ENCODE measurements around the gene TAOK1. TPM values are rescaled to one million over a fixed set of nuclear protein-coding genes. Genes with fewer than 3 reads are reported as not detected.
A peak's percentile ranks its signal among the peaks of the same experiment; 100 is the strongest.
"Not testable (repeated sequence)": the region's sequence is repeated elsewhere in the genome, so short reads cannot be mapped to it uniquely, and the experiment has no call there.

Gene TAOK1
- total and polyA plus RNA-seq, 12 donors = 6.4 to 66.3 (median 46.6) TPM

DNA sequence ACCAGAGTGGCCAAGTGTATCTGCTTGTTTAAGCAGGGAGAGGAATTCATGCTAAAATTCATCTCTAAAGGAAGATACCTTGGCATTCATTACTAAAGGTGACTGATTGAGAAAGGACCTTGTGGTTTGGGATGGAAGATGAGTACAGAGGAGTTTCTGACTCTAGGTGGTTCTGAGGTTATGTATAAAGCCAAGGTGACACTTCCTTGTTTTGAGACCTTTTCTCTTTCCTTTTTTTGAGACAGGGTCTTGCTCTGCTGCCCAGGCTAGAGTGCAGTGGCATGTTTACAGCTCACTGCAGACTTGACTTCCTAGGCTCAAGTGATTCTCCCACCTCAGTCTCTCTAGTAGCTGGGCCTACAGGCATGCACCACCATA, 167.6 kb downstream of the TAOK1 start:
- H3K36me3 ChIP-seq (replicated peaks in 1 of 2) = no peaks in the 10 kb centered on the region
- no peak for TF ChIP-seq POLR2A (IDR thresholded peaks at IDR 0.05)
- TF ChIP-seq, protein P1, sequence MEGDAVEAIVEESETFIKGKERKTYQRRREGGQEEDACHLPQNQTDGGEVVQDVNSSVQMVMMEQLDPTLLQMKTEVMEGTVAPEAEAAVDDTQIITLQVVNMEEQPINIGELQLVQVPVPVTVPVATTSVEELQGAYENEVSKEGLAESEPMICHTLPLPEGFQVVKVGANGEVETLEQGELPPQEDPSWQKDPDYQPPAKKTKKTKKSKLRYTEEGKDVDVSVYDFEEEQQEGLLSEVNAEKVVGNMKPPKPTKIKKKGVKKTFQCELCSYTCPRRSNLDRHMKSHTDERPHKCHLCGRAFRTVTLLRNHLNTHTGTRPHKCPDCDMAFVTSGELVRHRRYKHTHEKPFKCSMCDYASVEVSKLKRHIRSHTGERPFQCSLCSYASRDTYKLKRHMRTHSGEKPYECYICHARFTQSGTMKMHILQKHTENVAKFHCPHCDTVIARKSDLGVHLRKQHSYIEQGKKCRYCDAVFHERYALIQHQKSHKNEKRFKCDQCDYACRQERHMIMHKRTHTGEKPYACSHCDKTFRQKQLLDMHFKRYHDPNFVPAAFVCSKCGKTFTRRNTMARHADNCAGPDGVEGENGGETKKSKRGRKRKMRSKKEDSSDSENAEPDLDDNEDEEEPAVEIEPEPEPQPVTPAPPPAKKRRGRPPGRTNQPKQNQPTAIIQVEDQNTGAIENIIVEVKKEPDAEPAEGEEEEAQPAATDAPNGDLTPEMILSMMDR (IDR thresholded peaks at IDR 0.05) = no peak
- DNase-seq = no peak
- H3K4me1 ChIP-seq (replicated peaks in 1 of 2) = peaks cover 7 to 14% of the 10 kb centered on the region in 2 donors
- intact Hi-C loops (cut with DNase I) = no loop called here
- no peak overlapping the region for H3K27ac ChIP-seq
- no peaks in the 10 kb centered on the region for H3K9me3 ChIP-seq (replicated peaks in 1 of 3)
- no peaks in the 10 kb centered on the region for H3K27me3 ChIP-seq
- H3K4me3 ChIP-seq = no peak overlapping the region

DNA sequence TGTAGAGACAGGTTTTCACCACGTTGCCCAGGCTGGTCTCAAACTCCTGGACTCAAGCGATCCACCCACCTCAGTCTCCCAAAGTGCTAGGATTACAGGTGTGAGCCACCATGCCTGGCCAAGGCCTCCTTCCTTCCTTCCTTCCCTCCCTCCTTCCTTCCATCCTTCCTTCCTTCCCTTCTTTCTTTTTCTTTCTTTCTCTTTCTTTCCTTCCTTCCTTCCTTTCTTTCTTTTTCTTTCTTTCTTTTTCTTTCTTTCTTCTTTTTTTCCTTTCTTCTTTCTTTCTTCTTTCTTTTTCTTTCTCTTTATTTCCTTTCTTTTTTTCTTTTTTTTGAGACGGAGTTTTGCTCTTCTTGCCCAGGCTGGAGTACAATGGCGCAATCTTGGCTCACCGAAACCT, 168.0 kb downstream of the TAOK1 start:
- DNase-seq; H3K9me3 ChIP-seq (replicated peaks in 1 of 3); H3K27me3 ChIP-seq; intact Hi-C loops (cut with DNase I); H3K4me3 ChIP-seq; H3K27ac ChIP-seq; H3K36me3 ChIP-seq (replicated peaks in 1 of 2): not testable (repeated sequence)
- 91 to 97% (median 95%) methylated on average over 5 of the region's 5 CpGs for WGBS, 4 donors
- peaks cover 7 to 14% of the 10 kb centered on the region in 2 donors for H3K4me1 ChIP-seq (replicated peaks in 1 of 2)

DNA sequence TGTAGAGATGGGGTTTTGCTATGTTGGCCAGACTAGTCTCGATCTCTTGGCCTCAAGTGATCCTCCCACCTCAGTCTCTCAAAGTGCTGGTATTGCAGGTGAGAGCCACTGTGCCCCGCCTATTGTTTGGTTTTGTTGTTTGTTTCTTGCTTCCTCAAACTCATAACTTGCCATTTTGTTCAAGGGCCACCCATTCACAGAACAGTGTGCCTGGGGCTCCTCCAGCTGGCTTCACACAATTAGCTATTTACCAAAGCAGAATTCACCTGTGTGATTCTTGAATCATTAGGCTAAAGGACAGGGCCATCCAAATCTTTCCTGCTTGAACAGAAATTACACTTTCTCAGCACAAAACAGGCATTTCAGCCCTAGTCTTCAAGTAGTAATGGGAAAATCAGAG, 169.5 kb downstream of the TAOK1 start:
- Histone ChIP-seq H3K4me1 (replicated peaks in 1 of 2) (peaks cover 7 to 14% of the 10 kb centered on the region in 2 donors), H3K36me3 (replicated peaks in 1 of 2) (no peaks in the 10 kb centered on the region), H3K4me3 (no peak overlapping the region), H3K27ac (no peak overlapping the region), H3K9me3 (replicated peaks in 1 of 3) (no peaks in the 10 kb centered on the region), H3K27me3 (no peaks in the 10 kb centered on the region)
- no peak for DNase-seq
- intact Hi-C loops (cut with DNase I) = no loop called here
- no peak for TF ChIP-seq POLR2A (IDR thresholded peaks at IDR 0.05)
- TF ChIP-seq, protein P1 (IDR thresholded peaks at IDR 0.05) = no peak
- WGBS, 4 donors = 92 to 96% (median 92%) methylated on average over 2 of the region's 2 CpGs

DNA sequence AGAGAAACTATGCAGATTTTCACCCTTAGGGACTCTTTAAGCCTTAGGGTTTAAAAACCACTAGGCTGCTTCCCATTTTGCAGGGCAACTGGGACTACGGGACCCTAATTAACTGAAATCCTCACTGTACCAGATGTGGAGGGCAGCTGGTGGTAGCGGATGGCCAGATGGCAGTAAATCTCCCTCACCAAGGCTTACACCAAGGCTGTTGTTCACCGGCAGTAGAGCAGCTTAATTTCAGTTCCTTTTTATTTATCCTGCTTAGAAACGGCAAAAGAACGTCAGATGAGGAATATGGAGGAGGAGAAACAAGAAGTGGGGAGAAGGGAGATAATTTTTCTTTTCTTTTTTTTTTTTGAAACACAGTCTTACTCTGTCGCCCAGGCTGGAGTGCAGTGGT, 170.2 kb downstream of the TAOK1 start:
- peak in 2 of 7 donors; percentile 19 to 49 for DNase-seq
- WGBS, 4 donors = 46 to 54% (median 52%) methylated on average over 6 of the region's 6 CpGs
- peaks cover 7 to 14% of the 10 kb centered on the region in 2 donors for H3K4me1 ChIP-seq (replicated peaks in 1 of 2)
- TF ChIP-seq, protein P1 (IDR thresholded peaks at IDR 0.05) = no peak
- no peak for TF ChIP-seq POLR2A (IDR thresholded peaks at IDR 0.05)
- intact Hi-C loops (cut with DNase I) = no loop called here
- no peak overlapping the region for H3K4me3 ChIP-seq
- peak overlapping the region in 2 of 5 donors; percentile 15 to 56 for H3K27ac ChIP-seq
- no peaks in the 10 kb centered on the region for H3K36me3 ChIP-seq (replicated peaks in 1 of 2)
- no peaks in the 10 kb centered on the region for H3K27me3 ChIP-seq
- no peaks in the 10 kb centered on the region for H3K9me3 ChIP-seq (replicated peaks in 1 of 3)

All from adrenal gland (tissue), 12 donors.